Measurements from ENCODE around the gene CIPC.

CIPC gene

DNA sequence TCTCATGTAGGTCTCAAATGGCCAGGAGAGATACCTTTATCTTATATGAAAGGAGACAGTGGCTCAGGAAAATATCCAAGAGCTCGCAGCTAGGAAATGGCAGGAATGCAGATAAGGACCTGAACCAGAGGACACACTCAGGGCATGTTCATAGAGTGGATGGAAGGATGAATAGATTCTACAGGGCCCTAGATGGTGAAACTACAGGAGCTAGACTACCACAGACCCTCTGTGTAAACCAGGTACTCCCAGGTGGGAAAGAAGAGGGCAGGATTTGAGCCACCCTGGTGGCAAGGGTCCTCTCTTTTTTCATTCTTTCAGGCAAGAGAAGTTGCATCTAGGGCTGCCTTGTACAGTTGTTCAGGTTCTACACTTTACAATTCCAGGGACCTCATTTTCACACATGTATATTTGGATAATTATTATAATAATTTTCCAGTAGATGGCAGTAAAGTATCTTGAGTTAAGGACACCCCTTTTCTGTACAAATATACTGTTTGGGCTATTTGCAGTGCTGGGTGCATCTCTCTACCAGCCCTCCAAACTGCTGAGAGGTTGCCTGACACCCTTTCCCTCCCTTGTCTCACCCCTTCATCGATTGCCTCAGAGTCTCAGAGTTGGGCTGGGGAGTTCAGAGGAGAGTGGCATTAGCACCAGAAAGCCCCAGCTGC is 54.0 kb downstream of the CIPC start:
- DNase-seq (ENCODE audit: low read depth) = no peak

GRCh38 chr14:77153802-77154201 is 55.7 kb downstream of the CIPC start:
- DNase-seq (ENCODE audit: low read depth) = no peak

- DNase-seq (ENCODE audit: low read depth) = no peak
Observed at GRCh38 chr14:77154421-77154820, 56.4 kb downstream of the CIPC start.

- no peak for DNase-seq (ENCODE audit: low read depth)
Observed at GRCh38 chr14:77155083-77155482, 57.0 kb downstream of the CIPC start.

GRCh38 chr14:77157740-77158139 is 59.7 kb downstream of the CIPC start:
- DNase-seq (ENCODE audit: low read depth) = no peak

DNA sequence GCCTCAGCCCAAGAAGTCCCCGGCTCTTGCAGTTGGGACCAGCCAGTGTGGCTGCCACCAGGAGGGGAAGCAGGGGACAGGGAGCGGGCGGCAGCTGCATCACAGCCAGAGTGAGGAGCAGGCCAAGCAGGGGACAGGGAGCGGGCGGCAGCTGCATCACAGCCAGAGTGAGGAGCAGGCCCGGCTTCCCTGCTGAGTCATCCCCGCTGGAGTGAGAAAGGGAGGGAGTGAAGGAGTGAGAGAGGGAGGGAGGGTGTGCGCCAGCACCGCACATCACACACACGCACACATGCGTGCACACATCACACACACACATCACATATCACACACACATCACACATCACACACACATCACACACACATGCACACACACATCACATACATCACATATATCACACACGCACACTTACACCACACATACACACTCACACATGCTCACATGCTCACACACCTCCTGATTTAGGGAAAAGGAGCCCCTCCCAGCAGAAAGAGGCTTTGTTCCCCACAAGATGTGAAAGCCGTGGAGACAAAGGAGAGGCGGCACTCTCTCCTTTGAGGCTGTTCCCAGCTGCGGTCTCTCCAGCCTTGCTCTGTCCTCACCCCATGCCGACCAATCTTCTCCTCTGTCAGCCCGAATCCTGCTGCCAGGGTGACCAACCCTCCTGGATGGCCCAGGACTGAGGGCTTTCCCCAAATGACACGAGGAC is 60.3 kb downstream of the CIPC start:
- DNase-seq (ENCODE audit: low read depth) = no peak

- DNase-seq (ENCODE audit: low read depth) = no peak
Observed at GRCh38 chr14:77158882-77159255, 60.8 kb downstream of the CIPC start.

GRCh38 chr14:77161011-77161410 is 63.0 kb downstream of the CIPC start:
- DNase-seq (ENCODE audit: low read depth) = no peak

Measured in T follicular helper cell (primary cell).